Activated T-cell treated with anti-CD3 and anti-CD28 coated beads, Interleukin-2, amount 50 U/mL, for 4 hours (primary cell): ENCODE data around the gene PLEKHG2. TPM values are rescaled to one million over a fixed set of nuclear protein-coding genes. Genes with fewer than 3 reads are reported as not detected.

Experiments used
- ATAC-seq, 2 donors: fragments of 200-7000 bp; cut with Tn5 transposase; one replicate each; pipeline ENCODE4 v1.10.0; 2021
- DNase-seq: peaks from one replicate; pipeline ENCODE4 v3.0.0-alpha.2; 2020
- H3K27me3 Mint-ChIP-seq: one replicate; pipeline ENCODE4 v1.8.0; 2021; ENCODE audit warnings: low read depth, mixed read lengths
- H3K36me3 Mint-ChIP-seq: one replicate; pipeline ENCODE4 v1.8.0; 2022; ENCODE audit warnings: mixed read lengths; ENCODE audit not compliant: insufficient read depth
- H3K4me1 Mint-ChIP-seq: one replicate; pipeline ENCODE4 v1.8.0; 2021; ENCODE audit warnings: low read depth, mixed read lengths
- H3K4me3 Mint-ChIP-seq: one replicate; pipeline ENCODE4 v1.8.0; 2021; ENCODE audit warnings: mild to moderate bottlenecking, moderate library complexity, mixed read lengths
- H3K9me3 Mint-ChIP-seq: one replicate; pipeline ENCODE4 v1.8.0; 2021; ENCODE audit warnings: mixed read lengths
- total RNA-seq, 3 donors: library from RNA; stranded (reverse); gene quantifications; one replicate each; pipeline ENCODE4 v1.2.1, GENCODE V29; 2021

Gene PLEKHG2
- total RNA-seq, 3 donors from 2014 or later = 22.0 to 23.7 (median 22.0) TPM

GRCh38 chr19:39416152-39417120, 4.0 kb downstream of the PLEKHG2 start:
- DNase-seq (no peak), ATAC-seq (no peak)

GRCh38 chr19:39417463-39418181, 5.2 kb downstream of the PLEKHG2 start:
- DNase-seq = no peak
- H3K4me1 Mint-ChIP-seq = peaks cover 12% of the 10 kb centered on the region
- H3K27me3 Mint-ChIP-seq = no peaks in the 10 kb centered on the region
- H3K4me3 Mint-ChIP-seq = no peak overlapping the region
- H3K36me3 Mint-ChIP-seq = peaks cover 6% of the 10 kb centered on the region
- no peak for ATAC-seq
- no peaks in the 10 kb centered on the region for H3K9me3 Mint-ChIP-seq

More at GRCh38 chr19:39416152-39417120, 4.0 kb downstream of the PLEKHG2 start:
- Mint-ChIP-seq H3K9me3 (no peaks in the 10 kb centered on the region), H3K36me3 (peaks cover 6% of the 10 kb centered on the region), H3K4me1 (peaks cover 15% of the 10 kb centered on the region), H3K4me3 (no peak overlapping the region), H3K27me3 (no peaks in the 10 kb centered on the region)

- H3K4me1 Mint-ChIP-seq = peaks cover 8% of the 10 kb centered on the region
- peaks cover 10% of the 10 kb centered on the region for H3K36me3 Mint-ChIP-seq
- H3K4me3 Mint-ChIP-seq = no peak overlapping the region
- H3K27me3 Mint-ChIP-seq = no peaks in the 10 kb centered on the region
- no peak for ATAC-seq
- H3K9me3 Mint-ChIP-seq = no peaks in the 10 kb centered on the region
- DNase-seq = no peak
Measured at GRCh38 chr19:39419003-39419402, 6.5 kb downstream of the PLEKHG2 start.

- Mint-ChIP-seq H3K4me1 (no peaks in the 10 kb centered on the region), H3K36me3 (peaks cover 11% of the 10 kb centered on the region), H3K4me3 (no peak overlapping the region), H3K27me3 (no peaks in the 10 kb centered on the region), H3K9me3 (no peaks in the 10 kb centered on the region)
- ATAC-seq (no peak), DNase-seq (no peak)
Measured at GRCh38 chr19:39420769-39421168, 8.3 kb downstream of the PLEKHG2 start.

- Mint-ChIP-seq H3K9me3 (no peaks in the 10 kb centered on the region), H3K4me3 (no peak overlapping the region), H3K36me3 (peaks cover 11% of the 10 kb centered on the region), H3K4me1 (no peaks in the 10 kb centered on the region), H3K27me3 (no peaks in the 10 kb centered on the region)
- DNase-seq (no peak), ATAC-seq (no peak)
Measured at GRCh38 chr19:39422020-39422419, 9.6 kb downstream of the PLEKHG2 start.

- ATAC-seq (no peak), DNase-seq (no peak)
- H3K4me3 Mint-ChIP-seq = no peak overlapping the region
- H3K4me1 Mint-ChIP-seq = no peaks in the 10 kb centered on the region
- peaks cover 11% of the 10 kb centered on the region for H3K36me3 Mint-ChIP-seq
- H3K9me3 Mint-ChIP-seq = no peaks in the 10 kb centered on the region
- H3K27me3 Mint-ChIP-seq = no peaks in the 10 kb centered on the region
Measured at GRCh38 chr19:39423258-39424086, 11.0 kb downstream of the PLEKHG2 start.

GRCh38 chr19:39424934-39425333, 12.5 kb downstream of the PLEKHG2 start:
- no peak for DNase-seq
- H3K9me3 Mint-ChIP-seq = no peaks in the 10 kb centered on the region
- peaks cover 7% of the 10 kb centered on the region for H3K36me3 Mint-ChIP-seq
- no peaks in the 10 kb centered on the region for H3K4me1 Mint-ChIP-seq
- no peak overlapping the region for H3K4me3 Mint-ChIP-seq
- no peaks in the 10 kb centered on the region for H3K27me3 Mint-ChIP-seq
- ATAC-seq = no peak

- Mint-ChIP-seq H3K4me3 (no peak overlapping the region), H3K27me3 (no peaks in the 10 kb centered on the region), H3K4me1 (peaks cover 5% of the 10 kb centered on the region), H3K9me3 (no peaks in the 10 kb centered on the region), H3K36me3 (peaks cover 7% of the 10 kb centered on the region)
- ATAC-seq (no peak), DNase-seq (no peak)
Measured at GRCh38 chr19:39425744-39426143, 13.3 kb downstream of the PLEKHG2 start.

GRCh38 chr19:39426170-39426569, 13.7 kb downstream of the PLEKHG2 start:
- Mint-ChIP-seq H3K4me1 (peaks cover 9% of the 10 kb centered on the region), H3K36me3 (peaks cover 8% of the 10 kb centered on the region), H3K27me3 (no peaks in the 10 kb centered on the region), H3K4me3 (no peak overlapping the region), H3K9me3 (no peaks in the 10 kb centered on the region)
- ATAC-seq = no peak
- no peak for DNase-seq

- Mint-ChIP-seq H3K4me3 (no peak overlapping the region), H3K27me3 (no peaks in the 10 kb centered on the region), H3K4me1 (peaks cover 16% of the 10 kb centered on the region), H3K9me3 (no peaks in the 10 kb centered on the region), H3K36me3 (peaks cover 12% of the 10 kb centered on the region)
- DNase-seq = no peak
- ATAC-seq = no peak
Measured at GRCh38 chr19:39427707-39428106, 15.2 kb downstream of the PLEKHG2 start.

GRCh38 chr19:39428283-39429112, 16.0 kb downstream of the PLEKHG2 start:
- ATAC-seq (no peak), DNase-seq (no peak)
- no peak overlapping the region for H3K4me3 Mint-ChIP-seq
- no peaks in the 10 kb centered on the region for H3K9me3 Mint-ChIP-seq
- H3K36me3 Mint-ChIP-seq = peaks cover 17% of the 10 kb centered on the region
- no peaks in the 10 kb centered on the region for H3K27me3 Mint-ChIP-seq
- peaks cover 23% of the 10 kb centered on the region for H3K4me1 Mint-ChIP-seq

- ATAC-seq (peak; percentile 66 to 71), DNase-seq (peak; percentile 42)
- Mint-ChIP-seq H3K36me3 (peaks cover 30% of the 10 kb centered on the region), H3K9me3 (no peaks in the 10 kb centered on the region), H3K4me1 (peaks cover 37% of the 10 kb centered on the region), H3K27me3 (no peaks in the 10 kb centered on the region), H3K4me3 (peak overlapping the region; percentile 45)
Measured at GRCh38 chr19:39430675-39431593, 18.5 kb downstream of the PLEKHG2 start.

- peaks cover 46% of the 10 kb centered on the region for H3K4me1 Mint-ChIP-seq
- no peaks in the 10 kb centered on the region for H3K9me3 Mint-ChIP-seq
- peaks cover 30% of the 10 kb centered on the region for H3K36me3 Mint-ChIP-seq
- peak overlapping the region; percentile 55 for H3K4me3 Mint-ChIP-seq
- DNase-seq = no peak
- no peak for ATAC-seq
- no peaks in the 10 kb centered on the region for H3K27me3 Mint-ChIP-seq
Measured at GRCh38 chr19:39432677-39433025, 20.2 kb downstream of the PLEKHG2 start.
